GM18870 (cell line): Measurements from ENCODE around the gene TPPP.
"Not testable (repeated sequence)": the region's sequence is repeated elsewhere in the genome, so short reads cannot be mapped to it uniquely, and the experiment has no call there.

ENCODE experiments used
- ATAC-seq: cut with Tn5 transposase; IDR thresholded peaks from one replicate; pipeline ENCODE4 v1.9.1; 2021; ENCODE audit warnings: moderate library complexity; ENCODE audit not compliant: unreplicated experiment

The TPPP gene

GRCh38 chr5:628351-629205 lies 64.6 kb downstream of the TPPP start:
- ATAC-seq, result not testable (repeated sequence)

- no peak for ATAC-seq
Measured at GRCh38 chr5:627840-628239, 65.3 kb downstream of the TPPP start.

- ATAC-seq, result no peak
Measured at GRCh38 chr5:626850-627249, 66.3 kb downstream of the TPPP start.

- no peak for ATAC-seq
Measured at GRCh38 chr5:625516-625915, 67.6 kb downstream of the TPPP start.

- ATAC-seq, result no peak
Measured at GRCh38 chr5:624951-625230, 68.3 kb downstream of the TPPP start.

- no peak for ATAC-seq
Measured at GRCh38 chr5:624118-624950, 68.8 kb downstream of the TPPP start.

- no peak for ATAC-seq
Measured at GRCh38 chr5:623531-623930, 69.6 kb downstream of the TPPP start.

- ATAC-seq, result no peak
Measured at GRCh38 chr5:622946-623522, 70.1 kb downstream of the TPPP start.

GRCh38 chr5:622359-622758 lies 70.8 kb downstream of the TPPP start:
- ATAC-seq, result no peak

- no peak for ATAC-seq
Measured at GRCh38 chr5:621341-621761, 71.8 kb downstream of the TPPP start.

- ATAC-seq, result no peak
Measured at GRCh38 chr5:620586-621180, 72.5 kb downstream of the TPPP start.

- no peak for ATAC-seq
Measured at GRCh38 chr5:620152-620551, 73.0 kb downstream of the TPPP start.

- ATAC-seq, result no peak
Measured at GRCh38 chr5:619444-619843, 73.7 kb downstream of the TPPP start.

GRCh38 chr5:618450-618849 lies 74.7 kb downstream of the TPPP start:
- ATAC-seq, result no peak

GRCh38 chr5:617896-618295 lies 75.3 kb downstream of the TPPP start:
- ATAC-seq, result no peak

GRCh38 chr5:616484-617039 lies 76.6 kb downstream of the TPPP start:
- ATAC-seq, result no peak

GRCh38 chr5:612498-613424 lies 80.4 kb downstream of the TPPP start:
- no peak for ATAC-seq

- no peak for ATAC-seq
Measured at GRCh38 chr5:611731-612486, 81.2 kb downstream of the TPPP start, which contains the start of gene CEP72. TSS of gene CEP72 (plus strand) at chr5:612340. CDS start at chr5:612362, 22 bp downstream.
